Measurements from ENCODE around the gene CPNE1.
"Not testable (repeated sequence)": the region's sequence is repeated elsewhere in the genome, so short reads cannot be mapped to it uniquely, and the experiment has no call there.

CPNE1 gene

GRCh38 chr20:35702824-35703695 is 38.4 kb upstream of the CPNE1 start:
- H3K4me1 ChIP-seq (ENCODE audit: insufficient read depth, low read length) = peaks cover 9% of the 10 kb centered on the region
- H3K4me3 ChIP-seq (ENCODE audit: low read length) = no peak overlapping the region
- H3K27me3 ChIP-seq (ENCODE audit: insufficient read depth, low read length) = no peaks in the 10 kb centered on the region
- no peak overlapping the region for H2AFZ ChIP-seq (ENCODE audit: low read depth, low read length)
- no peaks in the 10 kb centered on the region for H3K9me3 ChIP-seq (ENCODE audit: low read length)
- peaks cover 70% of the 10 kb centered on the region for H3K36me3 ChIP-seq (ENCODE audit: insufficient read depth, low read length)

GRCh38 chr20:35702051-35702823 is 37.5 kb upstream of the CPNE1 start:
- Histone ChIP-seq H3K27me3 (ENCODE audit: insufficient read depth, low read length) (no peaks in the 10 kb centered on the region), H3K36me3 (ENCODE audit: insufficient read depth, low read length) (peaks cover 63% of the 10 kb centered on the region), H3K4me1 (ENCODE audit: insufficient read depth, low read length) (peaks cover 15% of the 10 kb centered on the region), H3K4me3 (ENCODE audit: low read length) (no peak overlapping the region), H2AFZ (ENCODE audit: low read depth, low read length) (no peak overlapping the region), H3K9me3 (ENCODE audit: low read length) (no peaks in the 10 kb centered on the region)

GRCh38 chr20:35700625-35701148 is 36.0 kb upstream of the CPNE1 start:
- H2AFZ ChIP-seq (ENCODE audit: low read depth, low read length) = no peak overlapping the region

GRCh38 chr20:35699957-35700624 is 35.4 kb upstream of the CPNE1 start:
- H3K36me3 ChIP-seq (ENCODE audit: insufficient read depth, low read length) = peaks cover 43% of the 10 kb centered on the region
- peaks cover 15% of the 10 kb centered on the region for H3K4me1 ChIP-seq (ENCODE audit: insufficient read depth, low read length)
- H3K9me3 ChIP-seq (ENCODE audit: low read length) = no peaks in the 10 kb centered on the region
- H2AFZ ChIP-seq (ENCODE audit: low read depth, low read length) = no peak overlapping the region
- no peaks in the 10 kb centered on the region for H3K27me3 ChIP-seq (ENCODE audit: insufficient read depth, low read length)
- peak overlapping the region; percentile 72 for H3K4me3 ChIP-seq (ENCODE audit: low read length)

More at GRCh38 chr20:35700625-35701148, 36.0 kb upstream of the CPNE1 start:
- peak overlapping the region; percentile 72 for H3K4me3 ChIP-seq (ENCODE audit: low read length)
- H3K4me1 ChIP-seq (ENCODE audit: insufficient read depth, low read length) = peaks cover 15% of the 10 kb centered on the region
- H3K27me3 ChIP-seq (ENCODE audit: insufficient read depth, low read length) = no peaks in the 10 kb centered on the region
- H3K9me3 ChIP-seq (ENCODE audit: low read length) = no peaks in the 10 kb centered on the region
- peaks cover 49% of the 10 kb centered on the region for H3K36me3 ChIP-seq (ENCODE audit: insufficient read depth, low read length)

- Histone ChIP-seq H2AFZ (ENCODE audit: low read depth, low read length) (peak within 1 kb of the TSS; percentile 93), H3K27me3 (ENCODE audit: insufficient read depth, low read length) (no peaks in the 10 kb centered on the region), H3K36me3 (ENCODE audit: insufficient read depth, low read length) (peaks cover 36% of the 10 kb centered on the region), H3K4me3 (ENCODE audit: low read length) (peak within 1 kb of the TSS; percentile 72), H3K4me1 (ENCODE audit: insufficient read depth, low read length) (peaks cover 15% of the 10 kb centered on the region), H3K9me3 (ENCODE audit: low read length) (no peaks in the 10 kb centered on the region)
These were observed 34.6 kb upstream of the CPNE1 start, which contains the start of the genes NFS1 and ROMO1 for GRCh38 chr20:35699127-35699956. Gene NFS1, minus strand, starts transcription at chr20:35699352. Its CDS starts 64 bp downstream, at chr20:35699288. Gene ROMO1, plus strand, starts transcription at chr20:35699405. Its CDS starts 228 bp downstream, at chr20:35699633.

GRCh38 chr20:35698298-35699126 is 33.8 kb upstream of the CPNE1 start:
- Histone ChIP-seq H3K4me3 (ENCODE audit: low read length) (peak overlapping the region; percentile 72), H3K27me3 (ENCODE audit: insufficient read depth, low read length) (no peaks in the 10 kb centered on the region), H3K36me3 (ENCODE audit: insufficient read depth, low read length) (peaks cover 27% of the 10 kb centered on the region)

GRCh38 chr20:35697696-35698297 is 33.1 kb upstream of the CPNE1 start:
- Histone ChIP-seq H3K4me1 (ENCODE audit: insufficient read depth, low read length) (peaks cover 15% of the 10 kb centered on the region), H2AFZ (ENCODE audit: low read depth, low read length) (peak overlapping the region; percentile 93), H3K27me3 (ENCODE audit: insufficient read depth, low read length) (no peaks in the 10 kb centered on the region), H3K9me3 (ENCODE audit: low read length) (no peaks in the 10 kb centered on the region), H3K36me3 (ENCODE audit: insufficient read depth, low read length) (peaks cover 20% of the 10 kb centered on the region), H3K4me3 (ENCODE audit: low read length) (peak overlapping the region; percentile 72)

More at GRCh38 chr20:35698298-35699126, 33.8 kb upstream of the CPNE1 start:
- Histone ChIP-seq H2AFZ (ENCODE audit: low read depth, low read length) (peak overlapping the region; percentile 93), H3K4me1 (ENCODE audit: insufficient read depth, low read length) (peaks cover 15% of the 10 kb centered on the region), H3K9me3 (ENCODE audit: low read length) (no peaks in the 10 kb centered on the region)

- no peaks in the 10 kb centered on the region for H3K27me3 ChIP-seq (ENCODE audit: insufficient read depth, low read length)
- no peaks in the 10 kb centered on the region for H3K9me3 ChIP-seq (ENCODE audit: low read length)
- no peak overlapping the region for H3K4me3 ChIP-seq (ENCODE audit: low read length)
- H3K36me3 ChIP-seq (ENCODE audit: insufficient read depth, low read length) = peaks cover 3% of the 10 kb centered on the region
- no peak overlapping the region for H2AFZ ChIP-seq (ENCODE audit: low read depth, low read length)
- H3K4me1 ChIP-seq (ENCODE audit: insufficient read depth, low read length) = peaks cover 15% of the 10 kb centered on the region
These were observed 31.3 kb upstream of the CPNE1 start for GRCh38 chr20:35695978-35696377.

- Histone ChIP-seq H2AFZ (ENCODE audit: low read depth, low read length) (no peak overlapping the region), H3K27me3 (ENCODE audit: insufficient read depth, low read length) (no peaks in the 10 kb centered on the region), H3K4me3 (ENCODE audit: low read length) (no peak overlapping the region)
These were observed 30.6 kb upstream of the CPNE1 start for GRCh38 chr20:35695245-35695749.

GRCh38 chr20:35690265-35690664 is 25.6 kb upstream of the CPNE1 start:
- H3K4me3 ChIP-seq (ENCODE audit: low read length) = no peak overlapping the region
- H3K9me3 ChIP-seq (ENCODE audit: low read length) = peaks cover 4% of the 10 kb centered on the region
- no peak overlapping the region for H2AFZ ChIP-seq (ENCODE audit: low read depth, low read length)
- H3K4me1 ChIP-seq (ENCODE audit: insufficient read depth, low read length) = no peaks in the 10 kb centered on the region
- peaks cover 12% of the 10 kb centered on the region for H3K36me3 ChIP-seq (ENCODE audit: insufficient read depth, low read length)
- H3K27me3 ChIP-seq (ENCODE audit: insufficient read depth, low read length) = no peaks in the 10 kb centered on the region

More at GRCh38 chr20:35695245-35695749, 30.6 kb upstream of the CPNE1 start:
- Histone ChIP-seq H3K36me3 (ENCODE audit: insufficient read depth, low read length) (peaks cover under 1% of the 10 kb centered on the region), H3K4me1 (ENCODE audit: insufficient read depth, low read length) (peaks cover 11% of the 10 kb centered on the region), H3K9me3 (ENCODE audit: low read length) (no peaks in the 10 kb centered on the region)

- not testable (repeated sequence) for H3K27me3 ChIP-seq (ENCODE audit: insufficient read depth, low read length)
- H3K36me3 ChIP-seq (ENCODE audit: insufficient read depth, low read length) = peaks cover 12% of the 10 kb centered on the region
These were observed 22.2 kb upstream of the CPNE1 start for GRCh38 chr20:35686872-35687271.

More at GRCh38 chr20:35686872-35687271, 22.2 kb upstream of the CPNE1 start:
- not testable (repeated sequence) for H3K4me3 ChIP-seq (ENCODE audit: low read length); H3K4me1 ChIP-seq (ENCODE audit: insufficient read depth, low read length); H2AFZ ChIP-seq (ENCODE audit: low read depth, low read length); H3K9me3 ChIP-seq (ENCODE audit: low read length)

All from neuron (in vitro differentiated cells).